ENCODE results near the gene GUCY2F.

Gene GUCY2F

DNA sequence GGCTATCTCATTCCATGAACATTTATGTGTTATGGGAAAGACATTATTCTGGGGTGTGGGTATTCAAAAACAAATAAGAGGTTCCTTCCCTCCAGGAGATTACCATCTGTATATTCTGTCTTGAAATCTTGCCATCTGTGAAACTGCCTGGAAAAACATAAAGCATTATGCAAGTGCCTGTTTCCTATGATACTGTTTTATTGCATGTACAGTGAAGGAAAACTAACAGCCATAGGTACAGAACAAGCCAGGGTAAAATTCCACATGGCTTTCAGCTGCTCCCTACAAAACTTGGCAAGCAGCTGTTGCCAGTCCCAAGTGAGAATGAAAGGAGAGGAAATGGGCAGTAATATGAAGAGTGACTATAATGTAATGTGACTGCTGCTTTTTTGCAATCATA, 136.0 kb downstream of the GUCY2F start:
- no peak overlapping the region for H3K4me2 ChIP-seq (ENCODE audit: low read length)

DNA sequence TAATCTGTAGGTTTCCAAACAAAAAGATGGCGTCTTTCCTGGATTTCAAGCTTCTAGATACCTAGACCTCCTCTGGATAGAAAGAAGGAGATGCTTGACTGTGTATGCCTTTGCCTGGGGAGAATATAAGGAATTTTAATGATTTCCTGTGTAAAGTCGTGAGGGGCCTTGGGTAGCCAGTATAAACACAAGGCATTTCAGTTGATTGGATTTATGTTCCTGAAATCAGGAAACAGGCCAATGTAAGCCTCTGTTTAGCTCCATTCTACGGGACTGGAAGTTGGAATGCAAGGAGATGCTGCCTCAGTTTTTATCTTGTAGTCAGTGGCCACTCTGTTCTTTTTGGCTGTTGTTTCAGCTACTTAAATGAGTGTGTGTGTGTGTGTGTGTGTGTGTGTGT, 137.2 kb downstream of the GUCY2F start:
- no peak overlapping the region for H3K9ac ChIP-seq (ENCODE audit: low read length)
- H3K27me3 ChIP-seq (ENCODE audit: insufficient read depth, low read length): no peaks in the 10 kb centered on the region
- no peaks in the 10 kb centered on the region for H3K36me3 ChIP-seq (ENCODE audit: insufficient read depth, low read length)
- H3K27ac ChIP-seq (ENCODE audit: low read depth, low read length, poor library complexity, severe bottlenecking): no peak overlapping the region
- H3K9me3 ChIP-seq (ENCODE audit: low read length): no peaks in the 10 kb centered on the region
- no peaks in the 10 kb centered on the region for H3K9me2 ChIP-seq (ENCODE audit: low read depth, low read length)
- no peaks in the 10 kb centered on the region for H4K20me1 ChIP-seq (ENCODE audit: insufficient read depth, low read length)
- no peaks in the 10 kb centered on the region for H3F3A ChIP-seq (ENCODE audit: insufficient read depth, low read length)
- H3K79me2 ChIP-seq (ENCODE audit: insufficient read depth, low read length): no peaks in the 10 kb centered on the region
- no peaks in the 10 kb centered on the region for H3K4me1 ChIP-seq (ENCODE audit: insufficient read depth, low read length, severe bottlenecking)
- H3K4me2 ChIP-seq (ENCODE audit: low read length): no peak overlapping the region
- H3K4me3 ChIP-seq (ENCODE audit: low read depth, low read length, poor library complexity, severe bottlenecking): no peak overlapping the region
- no peak overlapping the region for H2AFZ ChIP-seq (ENCODE audit: low read length)
- TF ChIP-seq EZH2 (IDR thresholded peaks at IDR 0.05; ENCODE audit: borderline replicate concordance, low read length): no peak
- TF ChIP-seq, protein P1, sequence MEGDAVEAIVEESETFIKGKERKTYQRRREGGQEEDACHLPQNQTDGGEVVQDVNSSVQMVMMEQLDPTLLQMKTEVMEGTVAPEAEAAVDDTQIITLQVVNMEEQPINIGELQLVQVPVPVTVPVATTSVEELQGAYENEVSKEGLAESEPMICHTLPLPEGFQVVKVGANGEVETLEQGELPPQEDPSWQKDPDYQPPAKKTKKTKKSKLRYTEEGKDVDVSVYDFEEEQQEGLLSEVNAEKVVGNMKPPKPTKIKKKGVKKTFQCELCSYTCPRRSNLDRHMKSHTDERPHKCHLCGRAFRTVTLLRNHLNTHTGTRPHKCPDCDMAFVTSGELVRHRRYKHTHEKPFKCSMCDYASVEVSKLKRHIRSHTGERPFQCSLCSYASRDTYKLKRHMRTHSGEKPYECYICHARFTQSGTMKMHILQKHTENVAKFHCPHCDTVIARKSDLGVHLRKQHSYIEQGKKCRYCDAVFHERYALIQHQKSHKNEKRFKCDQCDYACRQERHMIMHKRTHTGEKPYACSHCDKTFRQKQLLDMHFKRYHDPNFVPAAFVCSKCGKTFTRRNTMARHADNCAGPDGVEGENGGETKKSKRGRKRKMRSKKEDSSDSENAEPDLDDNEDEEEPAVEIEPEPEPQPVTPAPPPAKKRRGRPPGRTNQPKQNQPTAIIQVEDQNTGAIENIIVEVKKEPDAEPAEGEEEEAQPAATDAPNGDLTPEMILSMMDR (IDR thresholded peaks at IDR 0.05; ENCODE audit: low read length): no peak

More for the DNA sequence above, 136.0 kb downstream of the GUCY2F start:
- Histone ChIP-seq H3K27ac (ENCODE audit: low read depth, low read length, poor library complexity, severe bottlenecking) (no peak overlapping the region), H3F3A (ENCODE audit: insufficient read depth, low read length) (no peaks in the 10 kb centered on the region), H3K36me3 (ENCODE audit: insufficient read depth, low read length) (no peaks in the 10 kb centered on the region), H3K79me2 (ENCODE audit: insufficient read depth, low read length) (no peaks in the 10 kb centered on the region), H2AFZ (ENCODE audit: low read length) (no peak overlapping the region), H4K20me1 (ENCODE audit: insufficient read depth, low read length) (no peaks in the 10 kb centered on the region), H3K9me3 (ENCODE audit: low read length) (no peaks in the 10 kb centered on the region), H3K27me3 (ENCODE audit: insufficient read depth, low read length) (no peaks in the 10 kb centered on the region), H3K4me1 (ENCODE audit: insufficient read depth, low read length, severe bottlenecking) (no peaks in the 10 kb centered on the region), H3K4me3 (ENCODE audit: low read depth, low read length, poor library complexity, severe bottlenecking) (no peak overlapping the region), H3K9ac (ENCODE audit: low read length) (no peak overlapping the region), H3K9me2 (ENCODE audit: low read depth, low read length) (no peaks in the 10 kb centered on the region)
- TF ChIP-seq, protein P1 (IDR thresholded peaks at IDR 0.05; ENCODE audit: low read length): no peak
- no peak for TF ChIP-seq EZH2 (IDR thresholded peaks at IDR 0.05; ENCODE audit: borderline replicate concordance, low read length)

DNA sequence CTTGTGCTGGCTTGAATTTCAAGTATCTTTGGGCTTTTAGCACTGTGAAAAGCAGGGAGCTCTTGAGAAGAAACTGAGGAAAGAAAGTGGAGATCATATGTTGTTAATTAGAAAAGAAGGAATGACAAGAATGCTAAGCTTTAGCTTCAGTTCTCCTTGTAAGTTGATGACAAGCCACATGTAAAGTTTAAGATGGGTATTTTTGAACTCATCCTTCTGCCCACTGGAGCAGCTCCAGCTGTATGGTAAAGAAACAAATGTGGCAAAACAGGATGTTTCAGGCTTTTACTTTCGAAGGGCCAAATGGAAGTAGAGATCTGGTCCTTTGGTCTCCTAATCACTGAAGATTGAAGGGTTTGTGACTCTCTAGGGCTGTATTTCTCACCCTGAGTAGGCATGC, 137.8 kb downstream of the GUCY2F start:
- Histone ChIP-seq H3K4me2 (ENCODE audit: low read length) (no peak overlapping the region), H2AFZ (ENCODE audit: low read length) (no peak overlapping the region), H3K9me2 (ENCODE audit: low read depth, low read length) (no peaks in the 10 kb centered on the region), H3K4me1 (ENCODE audit: insufficient read depth, low read length, severe bottlenecking) (no peaks in the 10 kb centered on the region), H3K9me3 (ENCODE audit: low read length) (no peaks in the 10 kb centered on the region), H3K4me3 (ENCODE audit: low read depth, low read length, poor library complexity, severe bottlenecking) (no peak overlapping the region), H3K27me3 (ENCODE audit: insufficient read depth, low read length) (no peaks in the 10 kb centered on the region), H4K20me1 (ENCODE audit: insufficient read depth, low read length) (no peaks in the 10 kb centered on the region), H3K27ac (ENCODE audit: low read depth, low read length, poor library complexity, severe bottlenecking) (no peak overlapping the region), H3F3A (ENCODE audit: insufficient read depth, low read length) (no peaks in the 10 kb centered on the region), H3K79me2 (ENCODE audit: insufficient read depth, low read length) (no peaks in the 10 kb centered on the region), H3K36me3 (ENCODE audit: insufficient read depth, low read length) (no peaks in the 10 kb centered on the region), H3K9ac (ENCODE audit: low read length) (no peak overlapping the region)
- no peak for TF ChIP-seq EZH2 (IDR thresholded peaks at IDR 0.05; ENCODE audit: borderline replicate concordance, low read length)
- TF ChIP-seq, protein P1 (IDR thresholded peaks at IDR 0.05; ENCODE audit: low read length): no peak

Measured in OCI-LY1 (cell line).